ENCODE results near the gene DNTTIP2.
"Not testable (repeated sequence)": the region's sequence is repeated elsewhere in the genome, so short reads cannot be mapped to it uniquely, and the experiment has no call there.

DNTTIP2 gene

DNA sequence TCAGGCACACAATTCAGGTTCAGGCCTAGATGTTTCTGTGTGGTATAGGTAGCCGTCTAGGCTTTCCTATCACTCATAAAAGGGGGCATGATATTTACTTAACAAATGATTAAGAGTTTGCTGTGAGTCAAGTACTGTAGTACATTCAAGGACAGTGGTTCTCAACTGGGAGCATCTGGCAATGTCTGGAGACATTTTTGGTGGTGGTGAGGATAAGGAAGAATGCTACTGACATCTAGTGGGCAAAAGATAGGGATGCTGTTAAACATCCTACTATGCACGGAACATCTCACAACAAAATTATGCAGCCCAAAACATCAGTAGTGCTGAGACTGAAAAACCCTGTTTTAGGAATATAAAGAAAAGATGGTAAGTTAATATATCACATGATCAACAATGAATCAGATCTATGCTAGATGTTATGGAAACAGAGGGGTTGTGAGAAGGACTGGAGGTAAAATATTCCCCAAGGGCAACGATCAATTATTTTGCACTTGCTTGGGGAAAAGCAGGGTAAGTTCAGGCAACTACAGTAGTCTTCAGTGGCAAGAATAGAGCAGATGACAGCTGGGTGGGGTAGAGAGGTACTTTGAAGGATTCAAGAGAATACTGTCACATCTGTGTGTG lies 4.9 kb downstream of the DNTTIP2 start:
- DNase-seq (ENCODE audit: low read depth) = peak; percentile 46

DNA sequence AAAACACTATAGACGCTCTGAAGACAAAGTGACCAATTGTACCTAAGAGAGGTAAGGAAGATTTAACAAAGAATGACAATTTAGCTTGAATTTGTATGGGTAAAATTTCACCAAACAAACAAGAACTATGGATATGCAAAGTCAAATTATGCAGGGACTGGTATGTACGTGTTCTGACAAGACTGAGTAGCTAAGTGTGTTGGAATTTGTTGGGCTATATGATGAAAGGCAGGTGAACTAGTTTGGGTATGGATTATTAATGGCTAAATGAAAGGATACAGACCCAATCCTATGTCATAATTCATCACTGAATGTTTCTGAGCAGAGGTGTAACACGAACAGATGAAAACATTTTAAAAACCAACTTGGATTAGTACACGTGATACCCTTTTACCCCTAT lies 7.6 kb downstream of the DNTTIP2 start:
- no peak for DNase-seq (ENCODE audit: low read depth)

DNA sequence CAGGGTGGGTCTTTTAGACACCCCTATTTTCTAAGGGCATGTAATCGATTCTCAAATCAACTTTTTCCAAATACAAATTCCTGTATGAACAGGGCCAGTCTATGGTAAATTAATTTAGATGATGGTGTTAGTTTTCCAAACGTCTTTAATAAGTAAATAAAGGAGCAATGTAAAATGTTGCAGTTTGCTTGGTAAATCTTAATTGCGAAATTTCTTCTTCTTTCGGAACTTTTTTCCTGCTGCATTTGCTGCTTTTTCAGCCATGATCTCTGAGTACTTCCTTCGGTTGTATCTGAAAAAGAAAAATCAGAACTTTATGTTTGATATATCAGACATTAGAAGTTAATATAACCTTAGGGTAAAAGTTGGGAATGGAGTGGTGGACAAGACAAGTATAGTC lies 9.4 kb downstream of the DNTTIP2 start:
- DNase-seq (ENCODE audit: low read depth) = no peak

DNA sequence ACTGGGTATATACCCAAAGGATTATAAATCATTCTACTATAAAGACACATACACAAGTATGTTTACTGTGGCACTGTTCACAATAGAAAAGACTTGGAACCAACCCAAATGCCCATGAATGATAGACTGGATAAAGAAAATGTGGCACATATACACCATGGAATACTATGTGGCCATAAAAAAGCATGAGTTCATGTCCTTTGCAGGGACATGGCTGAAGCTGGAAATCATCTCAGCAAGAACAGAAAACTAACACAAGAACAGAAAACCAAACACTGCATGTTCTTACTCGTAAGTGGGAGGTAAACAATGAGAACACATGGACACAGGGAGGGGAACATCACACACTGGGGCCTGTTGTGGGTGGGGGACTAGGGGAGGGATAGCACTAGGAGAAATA lies 10.5 kb downstream of the DNTTIP2 start:
- DNase-seq (ENCODE audit: low read depth) = not testable (repeated sequence)

DNA sequence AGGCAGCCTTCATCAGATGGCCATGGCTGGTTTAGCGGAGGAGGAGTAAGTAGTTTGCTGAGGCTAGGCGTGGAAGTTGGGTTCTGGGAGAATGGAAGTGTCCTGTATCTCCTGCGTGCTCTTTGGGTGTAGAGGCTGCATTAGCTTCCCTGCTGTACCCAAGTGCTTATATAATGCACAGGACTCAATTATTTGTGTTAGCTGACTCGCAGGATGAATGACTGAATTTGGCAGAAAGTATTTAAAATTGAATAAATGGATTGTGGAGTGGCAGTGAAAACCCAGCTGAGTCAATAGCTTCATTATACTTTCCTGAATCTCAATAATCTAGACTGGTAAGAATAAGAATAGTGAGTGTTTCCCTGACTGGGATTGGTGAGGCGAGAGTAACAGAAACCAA lies 13.8 kb downstream of the DNTTIP2 start:
- no peak for DNase-seq (ENCODE audit: low read depth)

DNA sequence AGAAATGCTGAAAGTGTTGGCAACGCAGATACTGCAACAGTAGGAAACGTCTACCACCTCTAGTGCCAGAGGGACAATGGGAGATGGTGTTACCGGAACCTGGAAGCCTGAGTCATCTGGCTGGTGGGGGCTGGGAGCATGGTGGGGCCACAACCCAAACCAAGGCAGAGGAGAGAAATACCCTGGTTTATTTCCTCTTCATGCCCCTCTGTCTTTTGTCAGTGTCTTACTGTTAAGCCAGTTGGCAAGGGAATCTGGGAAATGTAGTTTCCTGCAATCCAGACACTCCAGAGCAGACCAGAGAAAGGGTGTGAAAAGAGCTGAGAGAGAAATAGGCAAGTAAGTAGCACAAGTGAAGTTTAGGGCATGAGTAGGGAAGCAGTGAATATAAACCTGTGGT lies 14.8 kb downstream of the DNTTIP2 start:
- no peak for DNase-seq (ENCODE audit: low read depth)

DNA sequence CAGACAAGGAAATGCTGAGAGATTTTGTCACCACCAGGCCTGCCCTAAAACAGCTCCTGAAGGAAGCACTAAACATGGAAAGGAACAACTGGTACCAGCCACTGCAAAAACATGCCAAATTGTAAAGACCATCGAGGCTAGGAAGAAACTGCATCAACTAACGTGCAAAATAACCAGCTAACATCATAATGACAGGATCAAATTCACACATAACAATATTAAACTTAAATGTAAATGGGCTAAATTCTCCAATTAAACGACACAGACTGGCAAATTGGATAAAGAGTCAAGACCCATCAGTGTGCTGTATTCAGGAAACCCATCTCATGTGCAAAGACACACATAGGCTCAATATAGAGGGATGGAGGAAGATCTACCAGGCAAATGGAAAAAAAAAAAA lies 21.4 kb downstream of the DNTTIP2 start:
- DNase-seq (ENCODE audit: low read depth) = not testable (repeated sequence)

DNA sequence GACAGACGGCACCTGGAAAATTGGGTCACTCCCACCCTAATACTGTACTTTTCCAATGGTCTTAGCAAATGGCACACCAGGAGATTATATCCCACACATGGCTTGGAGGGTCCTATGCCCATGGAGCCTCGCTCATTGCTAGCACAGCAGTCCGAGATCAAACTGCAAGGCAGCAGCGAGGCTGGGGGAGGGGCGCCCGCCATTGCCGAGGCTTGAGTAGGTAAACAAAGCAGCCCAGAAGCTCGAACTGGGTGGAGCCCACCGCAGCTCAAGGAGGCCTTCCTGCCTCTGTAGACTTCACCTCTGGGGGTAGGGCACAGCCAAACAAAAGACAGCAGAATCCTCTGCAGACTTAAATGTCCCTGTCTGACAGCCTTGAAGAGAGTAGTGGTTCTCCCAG lies 23.0 kb downstream of the DNTTIP2 start:
- not testable (repeated sequence) for DNase-seq (ENCODE audit: low read depth)

DNA sequence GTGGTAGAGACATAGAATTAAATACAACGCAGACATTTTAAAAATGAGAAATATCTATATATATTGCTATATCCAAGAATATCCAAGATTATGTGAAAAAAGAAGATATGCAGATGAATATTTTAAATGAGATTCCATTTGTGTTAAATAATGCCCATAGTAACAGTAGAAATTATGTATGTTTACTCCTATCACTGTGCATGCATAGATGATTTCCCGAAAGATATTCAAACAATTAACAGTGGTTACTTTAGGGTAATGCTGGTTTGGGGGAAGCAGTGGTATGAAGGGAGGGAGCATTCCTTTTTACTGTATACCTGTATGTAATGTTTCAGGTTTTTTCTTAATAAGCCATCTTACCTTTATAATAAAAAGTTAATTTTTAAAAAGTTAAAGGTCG lies 25.1 kb downstream of the DNTTIP2 start:
- no peak for DNase-seq (ENCODE audit: low read depth)

DNA sequence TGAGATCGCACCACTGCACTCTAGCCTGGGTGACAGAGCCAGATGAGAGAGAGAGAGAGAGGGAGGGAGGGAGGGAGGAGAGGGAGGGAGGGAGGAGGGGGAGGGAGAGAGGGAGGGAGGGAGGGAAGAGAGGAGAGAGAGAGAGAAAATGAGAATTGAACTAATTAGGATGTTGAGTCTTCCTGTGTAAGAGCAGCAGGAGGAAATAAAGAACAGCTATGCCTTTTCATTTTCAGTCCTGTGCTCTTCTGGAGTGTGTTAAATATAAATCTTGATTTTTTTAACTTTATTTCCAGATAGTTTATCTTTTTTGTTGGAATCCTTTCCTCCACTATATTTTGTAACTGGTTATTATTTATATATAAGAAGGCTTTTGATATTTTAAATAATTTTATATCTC lies 27.1 kb downstream of the DNTTIP2 start:
- DNase-seq (ENCODE audit: low read depth) = no peak

DNA sequence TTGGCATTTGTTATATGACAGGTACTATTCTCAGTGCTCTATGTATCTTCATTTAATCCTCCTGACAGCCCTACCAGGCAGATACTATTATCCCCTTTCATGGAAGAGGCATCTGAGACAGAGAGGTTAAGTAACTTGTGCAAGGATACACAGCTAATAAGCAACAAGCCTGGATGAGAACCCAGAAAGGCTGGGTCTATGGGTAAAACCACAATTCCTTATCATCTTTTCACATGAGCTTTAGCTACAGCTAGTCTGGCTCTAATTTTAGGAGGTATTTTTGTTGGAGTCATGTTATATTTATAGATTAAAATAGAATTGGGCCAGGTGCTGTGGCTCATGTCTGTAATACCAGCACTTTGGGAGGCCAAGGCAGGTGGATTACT lies 27.7 kb downstream of the DNTTIP2 start:
- no peak for DNase-seq (ENCODE audit: low read depth)

DNA sequence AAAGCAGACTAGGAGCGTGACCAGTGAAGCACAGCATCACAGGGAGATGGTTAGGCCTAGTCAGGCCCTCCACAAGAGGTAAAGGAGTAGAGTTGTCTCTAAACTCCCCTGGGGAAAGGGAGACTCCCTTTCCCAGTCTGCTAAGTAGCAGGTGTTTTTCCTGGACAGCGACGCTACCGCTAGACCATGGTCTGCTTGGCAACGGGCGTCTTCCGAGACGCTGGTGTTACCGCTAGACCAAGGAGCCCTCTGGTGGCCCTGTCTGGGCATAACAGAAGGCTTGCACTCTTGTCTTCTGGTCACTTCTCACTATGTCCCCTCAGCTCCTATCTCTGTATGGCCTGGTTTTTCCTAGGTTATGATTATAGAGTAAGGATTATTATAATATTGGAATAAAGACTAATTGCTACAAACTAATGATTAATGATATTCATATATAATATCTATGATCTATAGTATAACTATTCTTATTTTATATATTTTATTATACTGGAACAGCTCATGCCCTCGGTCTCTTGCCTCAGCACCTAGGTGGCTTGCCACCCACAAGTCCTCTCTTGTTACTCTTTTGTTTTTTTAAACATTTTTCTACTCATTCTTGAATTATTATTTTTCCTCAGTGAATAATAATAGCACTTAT lies 28.2 kb downstream of the DNTTIP2 start:
- DNase-seq (ENCODE audit: low read depth) = peak; percentile 66

DNA sequence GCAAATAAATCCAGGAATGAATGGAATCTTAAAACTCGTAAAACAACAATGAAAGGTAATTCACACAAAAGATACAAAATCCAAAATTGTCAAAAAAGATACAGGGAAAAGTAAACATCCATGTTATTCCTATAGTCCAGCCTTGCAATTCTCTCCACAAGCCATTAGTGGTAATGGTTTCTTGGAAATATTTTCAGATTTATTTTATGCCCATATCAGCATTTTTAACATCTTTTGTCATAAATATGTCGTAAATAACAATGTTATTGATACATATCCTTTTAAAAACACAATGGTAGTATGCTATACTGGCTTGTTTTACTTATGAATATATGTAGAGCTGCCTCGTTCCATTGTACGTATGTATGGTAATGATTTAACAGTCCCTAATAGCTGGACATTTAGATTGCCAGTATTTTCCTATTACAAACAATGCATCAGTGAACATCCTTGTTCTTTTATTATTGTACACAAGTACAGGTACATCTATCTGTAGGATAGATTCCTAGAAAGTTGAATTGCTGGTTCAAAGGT lies 30.6 kb downstream of the DNTTIP2 start:
- no peak for DNase-seq (ENCODE audit: low read depth)

DNA sequence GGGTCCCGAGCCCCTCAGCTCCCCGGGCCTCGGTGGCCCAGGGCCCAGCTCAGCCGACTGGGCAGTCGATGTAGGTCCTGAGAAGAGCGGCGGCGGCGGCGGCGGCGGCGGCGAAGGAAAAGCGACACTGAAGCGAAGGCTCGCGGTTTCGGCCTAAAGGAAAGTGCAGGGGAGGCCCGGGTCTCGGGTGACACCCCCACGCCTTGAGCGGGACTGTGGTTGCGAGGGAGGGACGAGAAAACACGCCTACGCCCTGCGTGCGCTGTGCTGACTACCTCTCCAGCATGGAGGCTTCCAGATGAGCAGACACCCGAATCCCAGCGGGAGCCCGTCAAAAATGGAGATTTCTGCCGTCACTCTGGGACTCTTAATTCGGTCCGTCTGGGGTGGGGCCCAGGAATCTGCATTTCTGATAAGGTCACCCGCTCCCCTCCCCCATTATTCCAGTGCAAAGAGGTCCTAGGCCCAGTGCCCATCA lies 31.2 kb downstream of the DNTTIP2 start:
- DNase-seq (ENCODE audit: low read depth) = peak; percentile 77

DNA sequence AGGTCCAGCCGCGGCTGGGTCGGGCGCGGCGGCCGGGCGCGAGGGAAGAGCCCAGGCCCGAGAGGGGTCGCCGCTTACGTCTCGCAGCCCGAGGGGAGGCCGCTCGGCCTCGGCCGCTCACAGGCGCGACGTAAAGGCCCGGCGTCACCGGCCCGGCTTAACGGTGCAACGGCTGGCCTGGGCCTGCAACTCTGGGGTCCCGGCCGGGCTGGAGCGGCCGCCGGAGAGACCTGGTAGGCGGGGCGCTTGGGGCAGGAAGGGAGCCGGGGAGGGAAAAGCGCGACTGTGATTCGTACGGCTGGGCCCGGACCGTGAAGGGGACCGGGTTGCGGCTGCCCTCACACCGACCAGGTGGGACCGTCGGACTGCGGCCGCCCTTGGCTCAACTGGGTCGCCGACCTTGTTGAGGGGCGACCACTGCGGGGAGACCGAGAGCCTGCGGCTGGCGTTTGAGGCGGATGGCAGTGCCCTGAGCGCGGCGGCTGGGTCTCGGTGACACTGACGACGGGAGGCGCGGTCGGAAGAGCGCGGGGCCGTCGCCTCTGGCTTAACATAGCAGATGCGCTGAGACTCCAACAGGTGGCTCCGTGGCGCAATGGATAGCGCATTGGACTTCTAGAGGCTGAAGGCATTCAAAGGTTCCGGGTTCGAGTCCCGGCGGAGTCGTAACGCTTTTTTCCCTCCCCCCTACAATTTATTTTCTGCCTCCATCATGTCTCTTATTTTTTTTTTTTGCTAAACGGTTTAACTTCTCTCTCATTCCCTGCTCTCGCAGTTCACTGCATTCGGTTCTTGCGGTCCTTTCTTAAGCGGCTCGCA lies 31.8 kb downstream of the DNTTIP2 start:
- peak; percentile 89 for DNase-seq (ENCODE audit: low read depth)

DNA sequence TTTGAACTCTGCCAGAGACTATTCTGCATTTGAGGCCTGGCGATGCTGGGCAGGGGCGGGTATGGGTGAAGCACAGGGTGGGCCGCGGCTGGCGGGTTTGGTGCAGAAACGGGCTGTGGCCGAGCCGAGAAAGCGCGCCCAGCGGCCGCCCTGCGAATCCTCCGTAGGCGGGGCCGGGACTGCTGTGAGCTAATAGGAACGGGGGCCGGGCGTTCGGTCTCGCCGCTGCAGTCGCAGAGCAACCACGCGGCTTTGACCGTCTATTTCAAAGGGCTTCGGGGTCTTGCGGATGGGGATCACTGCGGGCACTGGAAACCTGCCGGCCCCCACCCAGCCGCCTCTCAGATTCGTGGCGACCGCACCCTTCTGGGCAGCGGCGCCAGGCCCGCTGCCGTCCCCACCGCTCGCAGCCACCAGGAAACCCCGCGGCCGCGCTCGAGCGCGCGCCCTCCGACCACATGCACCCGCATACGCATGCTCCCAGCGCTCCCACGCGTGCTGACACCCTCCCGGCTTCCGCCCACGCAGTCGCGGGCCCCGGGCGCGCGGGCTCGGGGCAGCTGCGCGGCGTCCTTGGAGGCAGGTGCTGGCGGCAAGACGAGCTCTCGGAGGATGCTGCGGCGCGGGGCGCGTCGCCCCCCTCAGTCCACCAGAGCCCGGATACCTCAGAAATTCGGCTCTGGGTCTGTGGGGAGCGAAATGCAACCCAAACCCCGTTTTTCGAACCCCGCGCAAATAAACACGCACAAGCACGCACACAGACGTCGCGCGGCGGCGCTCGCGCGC lies 32.6 kb downstream of the DNTTIP2 start:
- peak; percentile 83 for DNase-seq (ENCODE audit: low read depth)

DNA sequence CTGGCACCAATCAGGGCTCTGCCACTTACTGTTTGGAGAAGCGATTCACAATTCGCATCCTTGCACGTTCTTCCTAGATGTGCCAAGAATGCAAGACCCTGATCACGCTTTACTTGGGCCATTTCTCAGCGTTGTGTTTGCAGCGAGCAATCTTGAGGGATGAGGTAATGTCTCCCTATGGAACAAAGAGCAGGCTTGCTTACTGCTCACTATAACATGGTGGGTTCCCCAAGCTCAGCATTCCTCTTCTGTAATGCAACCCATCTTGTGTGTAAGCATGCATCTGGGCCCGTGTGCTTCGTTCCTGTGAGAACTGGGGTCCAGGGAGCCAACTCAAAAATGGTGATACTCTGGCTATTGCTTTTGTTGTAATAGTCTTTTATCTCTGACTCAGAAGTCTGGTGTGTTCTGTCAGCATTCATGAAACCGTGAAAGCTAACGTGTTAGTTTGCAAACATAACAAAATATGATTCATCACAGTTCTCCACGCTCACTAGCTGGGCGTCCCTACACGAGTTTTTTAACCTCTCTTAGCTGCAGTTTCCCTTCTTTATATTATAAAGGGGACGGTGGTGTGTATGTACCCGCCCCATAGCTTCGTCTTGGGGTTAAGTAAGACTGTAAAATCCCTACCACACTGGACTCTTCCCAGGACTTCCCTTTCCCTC lies 33.3 kb downstream of the DNTTIP2 start:
- DNase-seq (ENCODE audit: low read depth) = peak; percentile 93

DNA sequence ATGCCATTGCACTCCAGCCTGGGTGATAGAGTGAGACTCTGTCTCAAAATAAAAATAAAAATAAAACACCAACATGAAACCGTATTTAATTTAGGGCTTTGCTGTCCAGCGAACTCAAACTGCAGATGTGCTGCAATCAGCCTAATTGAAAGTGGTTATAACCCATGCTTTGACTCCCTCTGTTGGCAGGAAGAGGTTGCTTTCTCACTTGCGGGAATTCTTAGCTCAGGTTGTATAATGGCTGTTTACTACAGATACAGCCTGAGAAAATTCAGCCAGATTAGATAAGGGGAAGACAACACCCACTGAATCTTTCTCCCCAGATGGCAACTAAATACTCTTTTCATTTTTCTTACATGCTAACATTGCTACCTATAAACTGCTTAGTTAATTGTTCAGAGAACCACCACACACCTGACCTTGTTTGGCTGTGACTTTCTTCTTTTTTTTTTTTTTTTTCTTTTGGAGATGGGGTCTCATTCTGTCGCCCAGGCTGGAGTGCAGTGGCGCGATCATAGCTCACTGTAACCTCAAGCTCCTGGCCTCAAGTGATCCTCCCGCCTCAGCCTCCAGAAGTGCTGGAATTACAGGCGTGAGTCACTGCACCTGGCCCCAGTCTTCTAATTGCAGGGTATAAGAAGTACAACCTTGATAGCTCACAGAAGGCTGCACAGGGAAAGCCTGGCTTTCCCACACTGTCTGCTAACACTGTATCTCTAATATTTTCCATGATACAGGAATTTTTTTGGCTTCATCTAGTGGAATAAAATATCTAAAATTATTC lies 34.6 kb downstream of the DNTTIP2 start:
- peak; percentile 84 for DNase-seq (ENCODE audit: low read depth)

DNA sequence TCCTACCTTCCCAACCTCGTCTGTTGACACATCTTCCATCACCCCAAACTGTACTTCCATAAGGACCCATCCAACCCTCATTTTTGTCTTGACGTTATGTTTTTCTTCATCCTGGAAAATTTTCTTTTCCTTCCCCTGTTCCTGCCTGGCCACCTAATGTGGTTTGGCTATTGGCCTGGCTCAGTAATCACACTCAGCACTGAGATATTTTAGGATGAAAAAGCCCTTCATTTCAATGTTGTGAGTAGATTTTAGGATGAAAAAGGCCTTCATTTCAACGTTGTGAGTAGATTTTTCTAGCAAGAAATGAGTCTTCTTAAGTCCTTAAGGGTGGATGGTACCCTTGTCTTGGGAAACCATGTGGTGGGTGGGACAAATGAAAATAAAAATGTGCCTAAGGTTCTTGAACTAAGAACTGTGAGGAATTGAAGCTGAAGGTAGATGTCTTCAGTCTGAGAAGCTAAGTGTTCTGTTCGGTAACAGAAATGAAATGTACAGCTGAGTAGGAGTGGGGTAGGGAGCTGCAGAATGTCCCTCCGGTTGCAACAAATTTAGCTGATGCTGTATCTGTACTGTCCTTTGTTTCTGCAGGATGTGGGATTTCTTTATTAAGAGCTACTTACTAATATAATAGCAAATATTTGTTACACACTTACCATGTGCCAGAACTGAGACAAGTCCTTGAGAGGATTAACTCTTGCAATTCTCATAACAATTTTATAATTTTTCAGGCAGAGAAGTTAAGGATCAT lies 36.1 kb downstream of the DNTTIP2 start:
- DNase-seq (ENCODE audit: low read depth) = peak; percentile 63

DNA sequence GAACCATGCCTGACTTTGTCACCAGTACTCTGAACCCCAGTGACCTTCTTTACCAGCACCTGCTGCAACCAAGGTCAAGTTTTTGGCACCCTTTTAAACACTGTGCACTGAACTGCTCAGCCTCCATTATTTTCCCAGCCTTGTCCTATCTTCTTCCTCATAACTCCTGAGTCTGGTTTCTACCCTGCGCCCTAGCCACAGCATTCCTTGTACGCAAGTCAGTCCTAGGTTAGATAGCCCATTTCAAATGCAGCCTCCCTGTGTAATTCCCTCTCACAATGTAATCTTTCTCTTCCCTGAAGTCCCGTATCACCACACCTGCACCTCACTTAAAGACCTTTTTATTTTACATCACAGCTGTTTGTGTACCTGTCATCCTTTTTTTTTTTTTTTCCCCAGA lies 37.2 kb downstream of the DNTTIP2 start:
- DNase-seq (ENCODE audit: low read depth) = no peak
